Left ventricle myocardium inferior (tissue), 1 donor: Measurements from ENCODE around the gene BNC2. TPM values are rescaled to one million over a fixed set of nuclear protein-coding genes. Genes with fewer than 3 reads are reported as not detected.

ENCODE experiments used
- DNase-seq: peaks from one replicate; pipeline ENCODE4 v3.0.0-alpha.2; 2020
- H3K27ac ChIP-seq: fragments of 200-600 bp; replicated peaks from 2 replicates; pipeline ENCODE4 v1.8.0; 2021
- H3K27me3 ChIP-seq: fragments of 200-600 bp; 2 replicates; pipeline ENCODE4 v1.8.0; 2021; ENCODE audit warnings: low read depth
- H3K36me3 ChIP-seq: fragments of 200-600 bp; 2 replicates; pipeline ENCODE4 v1.8.0; 2021
- H3K4me1 ChIP-seq: fragments of 200-600 bp; 2 replicates; pipeline ENCODE4 v1.8.0; 2021
- H3K4me3 ChIP-seq: fragments of 200-600 bp; 2 replicates; pipeline ENCODE4 v1.8.0; 2021; ENCODE audit warnings: mild to moderate bottlenecking, moderate library complexity
- H3K9me3 ChIP-seq: fragments of 200-600 bp; replicated peaks from 2 replicates; pipeline ENCODE4 v1.8.0; 2021
- CTCF ChIP-seq: fragments of 200-600 bp; IDR thresholded peaks from 2 replicates; pipeline ENCODE4 v1.8.0; 2021; ENCODE audit warnings: antibody characterized with exemption, mild to moderate bottlenecking, borderline replicate concordance
- intact Hi-C: fragments of 100-400 bp; cut with micrococcal nuclease; formaldehyde crosslinking; loops from one replicate; pipeline ENCODE4 v1.11.0; 2022
- total RNA-seq: library from RNA; stranded (reverse); fragmentation: NEBNext Ultra II Directional; extraction: Animal tissue kit (Norgen Biotek cat#: 25700); gene quantifications from one replicate; pipeline ENCODE4 v1.2.1, GENCODE V29; 2021
- donor health status: DM: no; HTN: yes; CAD: no; lungs with severe emphysema.

BNC2 gene
- total RNA-seq, 1 donor from 2014 or later = 3.5 TPM

DNA sequence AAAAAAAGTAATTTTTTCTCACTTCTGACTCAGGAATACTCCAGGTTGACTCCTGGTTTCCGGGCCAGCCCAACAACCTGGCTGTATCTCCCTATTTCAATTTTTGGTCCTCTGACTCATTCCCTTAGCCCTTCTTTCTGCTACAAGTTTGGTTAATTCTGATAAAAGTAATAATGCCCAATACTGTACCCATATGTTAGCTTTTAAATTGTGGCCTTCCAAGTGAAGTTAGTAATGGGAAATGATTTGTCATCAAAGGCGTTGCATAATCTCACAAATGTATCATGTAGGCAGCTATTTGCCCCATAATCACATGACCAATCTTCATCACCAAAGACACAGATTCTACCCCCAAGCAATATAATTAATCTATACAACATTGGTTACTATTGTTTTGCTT lies 31.1 kb upstream of the BNC2 start:
- H3K4me1 ChIP-seq = no peaks in the 10 kb centered on the region
- H3K36me3 ChIP-seq = no peaks in the 10 kb centered on the region
- H3K27ac ChIP-seq = no peak overlapping the region
- no peaks in the 10 kb centered on the region for H3K9me3 ChIP-seq
- no peaks in the 10 kb centered on the region for H3K27me3 ChIP-seq
- no peak overlapping the region for H3K4me3 ChIP-seq
- intact Hi-C loops = no loop called here
- TF ChIP-seq CTCF = no peak
- DNase-seq = no peak

DNA sequence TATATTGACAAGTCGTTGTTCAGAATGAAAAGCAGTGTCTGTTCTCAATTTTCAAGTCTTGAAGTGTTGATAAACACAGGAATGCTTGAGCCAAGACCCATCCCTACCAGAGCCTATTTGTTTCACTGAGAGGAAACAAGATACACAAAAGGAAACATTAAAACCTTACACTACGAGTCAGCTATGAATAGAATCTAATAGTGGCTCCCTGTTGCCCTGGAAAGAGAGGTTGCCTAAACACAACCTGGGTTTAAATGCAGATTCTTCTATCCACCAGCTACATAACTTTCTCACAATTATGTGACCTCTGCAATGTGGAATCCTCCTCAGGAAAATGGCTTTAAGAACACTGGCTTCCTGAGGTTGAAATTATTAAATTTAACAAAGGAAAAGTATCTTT lies 29.1 kb upstream of the BNC2 start:
- Histone ChIP-seq H3K9me3 (no peaks in the 10 kb centered on the region), H3K4me1 (no peaks in the 10 kb centered on the region), H3K4me3 (no peak overlapping the region), H3K27me3 (no peaks in the 10 kb centered on the region), H3K36me3 (no peaks in the 10 kb centered on the region), H3K27ac (no peak overlapping the region)
- TF ChIP-seq CTCF = no peak
- intact Hi-C loops = no loop called here
- DNase-seq = no peak

DNA sequence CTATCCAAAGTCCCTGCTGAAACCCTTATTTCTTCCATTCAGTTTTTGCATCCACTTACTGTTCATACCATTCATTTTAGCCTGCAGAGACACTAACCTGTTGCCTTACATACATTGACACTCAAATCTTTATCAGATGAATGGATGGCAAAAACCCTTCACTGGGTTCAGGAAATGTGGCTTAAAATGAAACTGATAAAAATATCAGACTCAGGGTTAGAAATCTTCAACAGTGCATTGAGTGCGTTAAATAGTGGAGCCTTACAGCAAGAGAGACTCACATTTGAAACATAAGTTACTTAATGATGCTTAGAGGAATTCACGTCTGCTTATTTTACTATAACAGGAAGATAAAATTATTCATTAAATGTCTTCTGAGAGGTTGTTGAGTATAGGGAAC lies 28.0 kb upstream of the BNC2 start:
- no peaks in the 10 kb centered on the region for H3K4me1 ChIP-seq
- H3K4me3 ChIP-seq = no peak overlapping the region
- no peak for DNase-seq
- no peaks in the 10 kb centered on the region for H3K9me3 ChIP-seq
- intact Hi-C loops = no loop called here
- H3K36me3 ChIP-seq = no peaks in the 10 kb centered on the region
- TF ChIP-seq CTCF = no peak
- H3K27ac ChIP-seq = no peak overlapping the region
- H3K27me3 ChIP-seq = no peaks in the 10 kb centered on the region

- no peaks in the 10 kb centered on the region for H3K27me3 ChIP-seq
- intact Hi-C loops = no loop called here
These were observed 18.1 kb upstream of the BNC2 start for GRCh38 chr9:16888594-16888993.

GRCh38 chr9:16885931-16886330 lies 15.5 kb upstream of the BNC2 start:
- no peak overlapping the region for H3K27ac ChIP-seq
- TF ChIP-seq CTCF = no peak
- no peaks in the 10 kb centered on the region for H3K36me3 ChIP-seq
- no peaks in the 10 kb centered on the region for H3K27me3 ChIP-seq
- intact Hi-C loops = no loop called here
- no peak overlapping the region for H3K4me3 ChIP-seq
- no peak for DNase-seq
- no peaks in the 10 kb centered on the region for H3K4me1 ChIP-seq
- H3K9me3 ChIP-seq = no peaks in the 10 kb centered on the region

More at GRCh38 chr9:16888594-16888993, 18.1 kb upstream of the BNC2 start:
- Histone ChIP-seq H3K36me3 (no peaks in the 10 kb centered on the region), H3K4me3 (no peak overlapping the region), H3K9me3 (no peaks in the 10 kb centered on the region), H3K4me1 (no peaks in the 10 kb centered on the region), H3K27ac (no peak overlapping the region)
- DNase-seq = no peak
- no peak for TF ChIP-seq CTCF
